ENCODE data around the gene AGBL4.
"Not testable (repeated sequence)": the region's sequence is repeated elsewhere in the genome, so short reads cannot be mapped to it uniquely, and the experiment has no call there.

AGBL4 gene

DNA sequence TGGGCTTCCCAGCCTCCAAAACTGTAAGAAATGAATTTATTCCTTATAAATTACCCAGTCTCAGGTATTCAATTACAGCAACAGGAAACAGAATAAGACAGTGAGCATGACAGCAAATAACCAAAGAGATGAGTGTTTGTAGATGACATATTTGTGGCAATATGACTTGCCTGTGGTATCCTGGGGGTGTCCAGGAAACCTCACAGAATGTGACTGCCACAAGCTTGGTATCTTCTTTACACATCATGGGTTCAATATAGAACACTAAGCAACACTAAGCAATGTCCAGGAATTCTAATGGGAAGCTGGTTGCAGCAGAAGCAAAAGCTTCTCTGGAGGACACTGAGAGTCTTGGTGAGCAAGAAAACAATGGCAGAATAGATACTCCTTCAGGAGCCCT, 1010.7 kb downstream of the AGBL4 start:
- no peak for DNase-seq (ENCODE audit: low read depth)
- TF ChIP-seq CTCF (IDR thresholded peaks at IDR 0.05; ENCODE audit: low read length, missing control alignments), result no peak

DNA sequence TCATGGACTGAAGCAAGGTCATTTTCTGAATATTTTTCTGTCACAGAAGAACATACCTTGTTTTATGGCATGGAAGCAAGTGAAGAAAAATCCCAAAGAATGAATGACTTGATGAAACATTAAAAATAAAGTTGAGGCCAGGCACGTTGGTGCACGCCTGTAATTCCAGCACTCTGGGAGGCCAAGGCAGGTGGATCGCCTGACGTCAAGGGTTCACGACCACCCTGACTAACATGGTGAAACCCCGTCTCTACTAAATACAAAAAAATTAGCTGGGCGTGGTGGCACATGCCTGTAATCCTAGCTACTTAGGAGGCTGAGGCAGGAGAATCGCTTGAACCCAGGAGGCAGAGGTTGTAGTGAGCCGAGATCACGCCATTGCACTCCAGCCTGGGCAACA, 1020.8 kb downstream of the AGBL4 start:
- not testable (repeated sequence) for DNase-seq (ENCODE audit: low read depth); H3K4me3 ChIP-seq (replicated peaks; ENCODE audit: low read depth, low read length)

More for the DNA sequence above, 1010.7 kb downstream of the AGBL4 start:
- no peak overlapping the region for H3K4me3 ChIP-seq (replicated peaks; ENCODE audit: low read depth, low read length)

DNA sequence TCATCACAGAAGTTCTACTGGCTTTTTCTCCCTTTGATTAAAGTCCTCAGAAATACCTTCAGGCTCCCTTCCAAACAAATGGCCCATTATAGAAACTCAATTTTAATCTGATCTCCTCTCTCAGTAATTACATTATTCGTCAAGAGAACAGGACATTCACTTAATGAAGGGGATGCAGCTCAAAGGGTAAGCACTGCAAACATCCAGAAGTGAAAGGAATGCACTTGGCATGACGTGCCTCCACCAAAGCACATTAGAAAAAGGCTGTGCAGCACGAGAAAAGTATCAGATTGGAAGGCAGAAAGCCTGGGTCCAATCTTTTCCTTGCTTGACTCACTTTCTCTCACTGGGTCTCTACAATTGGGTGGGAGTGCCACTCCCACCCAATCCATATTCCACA, 1024.4 kb downstream of the AGBL4 start:
- no peak for TF ChIP-seq CTCF (IDR thresholded peaks at IDR 0.05; ENCODE audit: low read length, missing control alignments)
- H3K4me3 ChIP-seq (replicated peaks; ENCODE audit: low read depth, low read length), result no peak overlapping the region
- no peak for DNase-seq (ENCODE audit: low read depth)

GRCh38 chr1:48996311-48996710, 1027.4 kb downstream of the AGBL4 start:
- no peak overlapping the region for H3K4me3 ChIP-seq (replicated peaks; ENCODE audit: low read depth, low read length)
- DNase-seq (ENCODE audit: low read depth), result no peak
- TF ChIP-seq CTCF (IDR thresholded peaks at IDR 0.05; ENCODE audit: low read length, missing control alignments), result no peak

DNA sequence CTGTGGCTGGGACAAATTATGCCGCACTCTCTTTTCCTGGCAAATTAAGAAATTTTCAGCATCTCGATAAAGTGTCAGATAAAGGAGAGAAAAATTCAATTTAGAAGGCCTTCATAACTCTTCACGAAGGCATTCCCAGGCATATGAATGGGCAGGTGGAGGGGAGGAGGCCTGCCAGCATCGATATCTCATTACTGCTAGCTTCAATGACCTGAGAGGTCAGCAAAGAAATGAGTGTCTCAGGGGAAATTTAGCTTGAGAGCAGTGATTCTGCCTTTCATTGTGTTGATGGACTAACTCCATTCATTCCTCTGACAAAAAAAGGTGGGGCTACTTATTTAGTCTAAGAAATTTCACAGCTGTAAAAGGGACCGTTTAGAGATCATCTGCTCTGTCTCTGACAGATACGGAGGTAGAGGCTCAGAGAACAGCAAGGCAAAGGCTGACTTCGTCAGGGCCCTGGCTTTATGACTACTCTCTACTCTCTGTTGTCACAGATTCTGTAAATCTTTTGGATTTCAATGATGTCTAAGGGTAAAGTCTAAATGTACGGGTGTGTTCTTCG, 1035.0 kb downstream of the AGBL4 start:
- TF ChIP-seq CTCF (IDR thresholded peaks at IDR 0.05; ENCODE audit: low read length, missing control alignments), result no peak
- no peak for DNase-seq (ENCODE audit: low read depth)

DNA sequence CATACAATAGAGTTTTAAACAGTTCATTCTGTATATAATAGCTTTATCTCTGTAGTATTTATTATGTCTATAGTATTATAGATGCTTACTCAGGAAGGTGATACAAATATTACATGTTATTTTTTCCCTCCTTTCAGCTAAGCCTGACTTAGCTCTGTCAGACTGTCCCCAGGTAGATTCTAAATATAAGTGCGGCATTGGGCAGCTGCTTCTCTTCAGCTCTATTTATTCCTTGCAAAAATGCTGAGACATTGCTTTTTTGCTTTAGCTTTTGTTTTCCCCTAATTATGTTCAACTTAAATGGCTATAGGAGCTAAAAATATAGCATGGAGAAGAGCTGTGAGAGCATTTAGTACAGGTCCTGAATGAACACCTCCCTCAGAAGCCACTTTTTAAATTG, 1043.8 kb downstream of the AGBL4 start:
- no peak overlapping the region for H3K4me3 ChIP-seq (replicated peaks; ENCODE audit: low read depth, low read length)
- no peak for DNase-seq (ENCODE audit: low read depth)
- TF ChIP-seq CTCF (IDR thresholded peaks at IDR 0.05; ENCODE audit: low read length, missing control alignments), result no peak

More for the DNA sequence above, 1035.0 kb downstream of the AGBL4 start:
- H3K4me3 ChIP-seq (replicated peaks; ENCODE audit: low read depth, low read length), result no peak overlapping the region

DNA sequence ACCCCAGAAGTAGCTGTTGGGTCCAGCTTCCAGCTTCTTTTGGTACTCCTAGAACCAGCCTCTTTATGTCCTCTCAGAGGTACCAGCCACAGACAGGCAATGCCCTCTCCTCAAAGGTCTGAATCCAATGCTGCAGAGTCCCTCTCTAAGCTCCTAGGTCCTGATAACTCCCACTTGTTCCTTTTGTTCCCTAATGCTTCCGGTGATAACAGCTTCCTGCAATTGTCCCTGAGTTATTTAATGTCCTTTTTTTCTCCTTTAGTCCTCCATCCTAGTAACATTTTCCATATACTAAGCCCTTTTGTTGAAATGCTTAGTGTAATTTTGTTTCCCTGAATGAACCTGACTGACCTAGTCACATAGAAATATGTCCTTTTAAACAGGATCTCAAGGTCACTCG, 1045.3 kb downstream of the AGBL4 start:
- TF ChIP-seq CTCF (IDR thresholded peaks at IDR 0.05; ENCODE audit: low read length, missing control alignments), result no peak
- no peak for DNase-seq (ENCODE audit: low read depth)
- H3K4me3 ChIP-seq (replicated peaks; ENCODE audit: low read depth, low read length), result no peak overlapping the region
